Measurements from ENCODE around the gene YPEL3. TPM values are rescaled to one million over a fixed set of nuclear protein-coding genes. Genes with fewer than 3 reads are reported as not detected.

Gene YPEL3
- total RNA-seq, 6 experiments from 2014 or later: 17.2 to 28.4 (median 19.1) TPM

DNA sequence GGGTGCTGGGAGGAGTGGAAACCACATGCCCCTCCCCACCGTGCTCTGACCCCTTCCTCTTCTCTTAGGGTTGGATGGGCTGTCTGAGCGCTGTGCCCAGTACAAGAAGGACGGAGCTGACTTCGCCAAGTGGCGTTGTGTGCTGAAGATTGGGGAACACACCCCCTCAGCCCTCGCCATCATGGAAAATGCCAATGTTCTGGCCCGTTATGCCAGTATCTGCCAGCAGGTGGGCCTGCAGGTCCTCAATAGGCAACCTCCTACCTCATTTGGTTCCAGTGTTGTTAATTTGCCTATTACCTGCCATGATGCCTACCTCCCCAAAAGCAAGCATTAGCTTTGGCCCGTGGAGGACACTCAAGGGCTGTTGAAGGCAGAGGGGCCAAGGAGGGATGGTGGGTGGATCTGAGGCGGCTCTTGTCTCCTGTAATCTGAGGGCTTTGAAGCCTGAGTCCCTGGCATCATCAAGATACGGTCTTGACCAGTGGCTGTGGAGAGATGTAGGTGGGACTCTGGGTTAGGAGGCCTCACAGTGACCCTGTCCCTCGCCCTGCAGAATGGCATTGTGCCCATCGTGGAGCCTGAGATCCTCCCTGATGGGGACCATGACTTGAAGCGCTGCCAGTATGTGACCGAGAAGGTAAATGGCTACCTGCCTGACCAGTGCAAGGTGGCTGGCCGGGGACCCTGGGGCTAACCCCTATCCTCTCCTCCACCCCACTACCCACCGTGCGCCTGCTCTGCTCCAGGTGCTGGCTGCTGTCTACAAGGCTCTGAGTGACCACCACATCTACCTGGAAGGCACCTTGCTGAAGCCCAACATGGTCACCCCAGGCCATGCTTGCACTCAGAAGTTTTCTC, 27.0 kb downstream of the YPEL3 start:
- H3K4me1 Mint-ChIP-seq (ENCODE audit: low read depth): peaks cover 29% of the 10 kb centered on the region
- peaks cover 15% of the 10 kb centered on the region for H3K27me3 Mint-ChIP-seq (ENCODE audit: insufficient read depth)
- peaks cover 48% of the 10 kb centered on the region for H3K36me3 Mint-ChIP-seq (ENCODE audit: low read depth)
- H3K4me3 Mint-ChIP-seq: peak overlapping the region; percentile 67
- DNase-seq: peak; percentile 35
- peak overlapping the region; percentile 64 for H3K27ac Mint-ChIP-seq
- no peaks in the 10 kb centered on the region; the same call in 1 of the 2 replicates for H3K9me3 Mint-ChIP-seq
- TF ChIP-seq CTCF (IDR thresholded peaks at IDR 0.05): peak; percentile 78

DNA sequence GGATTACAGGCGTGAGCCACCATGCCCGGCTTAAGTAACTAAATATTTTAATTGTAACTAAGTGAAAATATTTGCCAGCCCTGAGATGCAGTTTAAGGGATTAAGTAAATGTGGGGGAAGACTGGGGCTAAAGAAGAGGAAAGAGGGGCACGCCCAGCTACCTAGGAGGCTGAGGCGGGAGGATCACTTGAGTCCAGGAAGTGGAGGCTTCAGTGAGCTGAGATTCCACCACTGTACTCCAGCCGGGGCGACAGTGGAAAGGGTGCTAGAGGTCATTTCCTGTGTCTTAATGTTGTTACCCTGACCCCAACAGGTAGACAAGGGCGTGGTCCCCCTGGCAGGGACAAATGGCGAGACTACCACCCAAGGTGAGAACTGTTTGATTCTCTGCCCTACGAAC, 27.7 kb downstream of the YPEL3 start:
- Mint-ChIP-seq H3K4me1 (ENCODE audit: low read depth) (peaks cover 35% of the 10 kb centered on the region), H3K9me3 (no peaks in the 10 kb centered on the region; the same call in 1 of the 2 replicates), H3K27ac (peak overlapping the region; percentile 64), H3K27me3 (ENCODE audit: insufficient read depth) (peaks cover 11% of the 10 kb centered on the region; the same call in 1 of the 2 replicates), H3K36me3 (ENCODE audit: low read depth) (peaks cover 44% of the 10 kb centered on the region), H3K4me3 (peak overlapping the region; percentile 67)
- no peak for DNase-seq
- no peak for TF ChIP-seq CTCF (IDR thresholded peaks at IDR 0.05)

GRCh38 chr16:30067584-30067916, 28.5 kb downstream of the YPEL3 start:
- peak overlapping the region; percentile 93 for H3K4me3 Mint-ChIP-seq
- peak overlapping the region; percentile 97 for H3K27ac Mint-ChIP-seq
- H3K27me3 Mint-ChIP-seq (ENCODE audit: insufficient read depth): peaks cover 11% of the 10 kb centered on the region; the same call in 1 of the 2 replicates
- H3K9me3 Mint-ChIP-seq: no peaks in the 10 kb centered on the region; the same call in 1 of the 2 replicates
- peaks cover 36% of the 10 kb centered on the region for H3K4me1 Mint-ChIP-seq (ENCODE audit: low read depth)
- peaks cover 44% of the 10 kb centered on the region for H3K36me3 Mint-ChIP-seq (ENCODE audit: low read depth)
- no peak for TF ChIP-seq CTCF (IDR thresholded peaks at IDR 0.05)
- no peak for DNase-seq

DNA sequence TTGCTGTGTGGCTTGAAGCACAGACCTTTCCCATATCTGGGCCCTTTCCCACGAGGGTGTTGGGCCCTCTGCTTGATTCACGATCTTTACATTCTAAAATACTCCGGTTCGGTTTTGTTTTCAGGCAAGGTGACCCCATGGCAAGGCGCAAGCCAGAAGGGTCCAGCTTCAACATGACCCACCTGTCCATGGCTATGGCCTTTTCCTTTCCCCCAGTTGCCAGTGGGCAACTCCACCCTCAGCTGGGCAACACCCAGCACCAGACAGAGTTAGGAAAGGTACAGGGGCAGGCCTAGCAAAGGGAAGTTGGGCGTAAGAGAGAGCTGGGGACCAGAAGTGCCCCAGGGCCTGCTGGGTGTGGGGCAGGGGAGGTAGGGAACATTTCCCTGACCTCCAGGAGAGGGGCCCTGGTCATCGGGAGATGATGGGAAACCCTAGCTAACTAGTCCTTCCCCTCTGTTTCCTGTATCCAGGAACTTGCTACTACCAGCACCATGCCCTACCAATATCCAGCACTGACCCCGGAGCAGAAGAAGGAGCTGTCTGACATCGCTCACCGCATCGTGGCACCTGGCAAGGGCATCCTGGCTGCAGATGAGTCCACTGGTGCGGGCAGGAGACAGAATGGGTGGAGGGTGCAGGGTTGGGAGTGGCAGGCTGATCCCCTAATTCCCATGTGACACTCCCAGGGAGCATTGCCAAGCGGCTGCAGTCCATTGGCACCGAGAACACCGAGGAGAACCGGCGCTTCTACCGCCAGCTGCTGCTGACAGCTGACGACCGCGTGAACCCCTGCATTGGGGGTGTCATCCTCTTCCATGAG, 29.0 kb downstream of the YPEL3 start:
- no peak for TF ChIP-seq CTCF (IDR thresholded peaks at IDR 0.05)
- H3K36me3 Mint-ChIP-seq (ENCODE audit: low read depth): peaks cover 39% of the 10 kb centered on the region
- peak overlapping the region; percentile 93 for H3K4me3 Mint-ChIP-seq
- no peak for DNase-seq
- peaks cover 11% of the 10 kb centered on the region; the same call in 1 of the 2 replicates for H3K27me3 Mint-ChIP-seq (ENCODE audit: insufficient read depth)
- H3K4me1 Mint-ChIP-seq (ENCODE audit: low read depth): peaks cover 36% of the 10 kb centered on the region
- H3K27ac Mint-ChIP-seq: peak overlapping the region; percentile 97
- H3K9me3 Mint-ChIP-seq: no peaks in the 10 kb centered on the region; the same call in 1 of the 2 replicates

GRCh38 chr16:30065943-30066760, 29.9 kb downstream of the YPEL3 start:
- Mint-ChIP-seq H3K27ac (peak overlapping the region; percentile 97), H3K36me3 (ENCODE audit: low read depth) (peaks cover 31% of the 10 kb centered on the region), H3K4me3 (peak overlapping the region; percentile 93), H3K4me1 (ENCODE audit: low read depth) (peaks cover 36% of the 10 kb centered on the region), H3K27me3 (ENCODE audit: insufficient read depth) (peaks cover 11% of the 10 kb centered on the region; the same call in 1 of the 2 replicates), H3K9me3 (no peaks in the 10 kb centered on the region)
- TF ChIP-seq CTCF (IDR thresholded peaks at IDR 0.05): no peak
- no peak for DNase-seq

All from HFFc6 (cell line).